Neural progenitor cell (in vitro differentiated cells): ENCODE data around the gene SYTL2.

Experiments
- CTCF ChIP-seq: fragments of 200-600 bp; sonication (generic); IDR thresholded peaks from 2 replicates; pipeline ENCODE4 v1.5.1; 2017; ENCODE audit warnings: antibody characterized with exemption, mild to moderate bottlenecking
- EZH2 ChIP-seq: fragments of 200-600 bp; sonication (generic); IDR thresholded peaks from 2 replicates; pipeline ENCODE4 v1.6.1; 2017; ENCODE audit warnings: antibody characterized with exemption, mild to moderate bottlenecking, moderate library complexity

GRCh38 chr11:85762226-85762625 is 48.7 kb downstream of the SYTL2 start:
- TF ChIP-seq CTCF (no peak), EZH2 (no peak)
